Endothelial cell of umbilical vein (primary cell): Measurements from ENCODE around the gene CACNA2D3. TPM values are rescaled to one million over a fixed set of nuclear protein-coding genes. Genes with fewer than 3 reads are reported as not detected.

ENCODE experiments used
- BruUV-seq: library from RNA; stranded (reverse); fragments of 400-500 nt; replicated peaks from 2 replicates; lab custom pipeline; 2021; lab: Mats Ljungman, UMichigan
- CTCF ChIA-PET: fragments of 300-600, 350-600 bp; sonication (Branson Sonifier 250); formaldehyde crosslinking; loops from one replicate; lab custom pipeline; 2021; ENCODE audit warnings: antibody characterized with exemption, inconsistent platforms; lab: Charles Lee
- POLR2A ChIA-PET: fragments of 300-600, 350-600 bp; sonication (Branson Sonifier 250); formaldehyde crosslinking; loops from one replicate; lab custom pipeline; 2021; ENCODE audit warnings: antibody characterized with exemption, inconsistent platforms; lab: Charles Lee
- DNase-seq: peaks from one replicate; pipeline ENCODE4 v3.0.0-alpha.2; 2011; ENCODE audit warnings: low read depth, low spot score
- FAIRE-seq: peaks from 2 replicates; lab custom pipeline; 2011; peaks lifted over from hg19 to GRCh38; lab: Jason Lieb, UNC
- H2AFZ ChIP-seq: 2 replicates; pipeline ENCODE4 v1.6.0; 2012; ENCODE audit warnings: low read depth, low read length, control low read depth, inconsistent platforms
- H3K27ac ChIP-seq: 2 replicates; pipeline ENCODE4 v1.5.1; 2011; ENCODE audit warnings: low read depth, mild to moderate bottlenecking, control low read depth, low read length, moderate library complexity; ENCODE audit not compliant: insufficient read depth
- H3K27me3 ChIP-seq, 2 experiments: 2 replicates each; pipeline versions ENCODE4 v1.6.0 to v1.6.1; 2011; ENCODE audit warnings: low read length in 2 of 2, mixed read lengths in 1 of 2; ENCODE audit not compliant: control insufficient read depth in 2 of 2, insufficient read depth in 2 of 2
- H3K36me3 ChIP-seq, 2 experiments: 2 replicates in 1 of 2; 3 replicates in 1 of 2; pipeline ENCODE4 v1.5.1; 2011; ENCODE audit warnings: low read length in 2 of 2, mild to moderate bottlenecking in 1 of 2, moderate library complexity in 1 of 2; ENCODE audit not compliant: control insufficient read depth in 2 of 2, insufficient read depth in 2 of 2; ENCODE audit errors: extremely low read depth in 1 of 2
- H3K4me1 ChIP-seq: 3 replicates; pipeline ENCODE4 v1.5.1; 2011; ENCODE audit warnings: mild to moderate bottlenecking, low read length; ENCODE audit not compliant: control insufficient read depth, insufficient read depth; ENCODE audit errors: extremely low read depth
- H3K4me2 ChIP-seq: 2 replicates; pipeline ENCODE4 v1.6.1; 2011; ENCODE audit warnings: low read length, control low read depth, mixed read lengths; ENCODE audit not compliant: insufficient read depth
- H3K4me3 ChIP-seq, 3 experiments: fragments of 200-600 bp in 1 of 3; sonication (generic), shearing (Covaris generic) in 1 of 3; replicated peaks in 1 of 3; 2 replicates each; pipeline ENCODE4 v1.5.1; 2011 to 2016; ENCODE audit warnings: control low read depth in 3 of 3, low read length in 3 of 3, mild to moderate bottlenecking in 2 of 3, inconsistent platforms in 1 of 3, low read depth in 1 of 3, moderate library complexity in 1 of 3; ENCODE audit not compliant: insufficient read depth in 1 of 3
- H3K79me2 ChIP-seq: 2 replicates; pipeline ENCODE4 v1.6.0; 2012; ENCODE audit warnings: low read length, inconsistent platforms; ENCODE audit not compliant: control insufficient read depth, insufficient read depth
- H3K9ac ChIP-seq: replicated peaks from 2 replicates; pipeline ENCODE3; 2011; ENCODE audit warnings: low read length, control low read depth; ENCODE audit not compliant: insufficient read depth; ENCODE audit errors: extremely low read depth
- H3K9me1 ChIP-seq: replicated peaks from 3 replicates; pipeline ENCODE4 v1.6.0; 2011; ENCODE audit warnings: mild to moderate bottlenecking, low read length; ENCODE audit not compliant: control insufficient read depth, insufficient read depth; ENCODE audit errors: extremely low read depth
- H3K9me3 ChIP-seq: replicated peaks from 2 replicates; pipeline ENCODE4 v1.5.1; 2012; ENCODE audit warnings: low read length, inconsistent platforms; ENCODE audit not compliant: control insufficient read depth, insufficient read depth
- H4K20me1 ChIP-seq: replicated peaks from 2 replicates; pipeline ENCODE3; 2011; ENCODE audit warnings: mild to moderate bottlenecking, low read length; ENCODE audit not compliant: control insufficient read depth, insufficient read depth; ENCODE audit errors: extremely low read depth
- EZH2 ChIP-seq: IDR thresholded peaks from 2 replicates; pipeline ENCODE4 v1.6.1; 2012; ENCODE audit warnings: borderline replicate concordance, low read depth, mild to moderate bottlenecking, moderate library complexity, low read length, inconsistent platforms; ENCODE audit not compliant: severe bottlenecking
- FOS ChIP-seq: IDR thresholded peaks from 2 replicates; pipeline ENCODE4 v1.6.1; 2011; ENCODE audit warnings: mild to moderate bottlenecking, low read length, moderate library complexity, borderline replicate concordance; ENCODE audit not compliant: insufficient read depth
- POLR2A ChIP-seq: IDR thresholded peaks from 2 replicates; pipeline ENCODE4 v1.6.1; 2012; ENCODE audit warnings: low read depth, mild to moderate bottlenecking, control low read depth, low read length
- POLR2AphosphoS5 ChIP-seq: IDR thresholded peaks from 2 replicates; pipeline ENCODE4 v1.6.1; 2012; ENCODE audit warnings: low read depth, mild to moderate bottlenecking, control low read depth, low read length, moderate library complexity; ENCODE audit not compliant: insufficient read depth
- dilution Hi-C: fragments of 300-500 bp; cut with MboI; formaldehyde crosslinking; loops from one replicate; pipeline ENCODE4 v1.15.0; 2019; ENCODE audit warnings: low sequenced_read_pairs; ENCODE audit not compliant: extremely low pct_ligation_motif_present
- intact Hi-C: fragments of 100-400 bp; cut with micrococcal nuclease; formaldehyde crosslinking; loops from one replicate; pipeline ENCODE4 v1.10.0; 2022
- polyA plus RNA-seq, 4 experiments: library from polyadenylated mRNA; depleted of rRNA in 3 of 4; stranded (reverse) in 3 of 4; unstranded in 1 of 4; fragments of >200 nt; gene quantifications; 2 replicates each; pipeline versions ENCODE4 v1.2.1 to v1.2.3, GENCODE V29; 2011 to 2012; ENCODE audit warnings: missing spikeins in 1 of 4
- total RNA-seq: library from RNA; stranded (reverse); gene quantifications from 2 replicates; pipeline ENCODE4 v1.2.3, GENCODE V29; 2021
- TF ChIP-seq, protein P1 (sequence below), 2 donors: IDR thresholded peaks; 1 replicate in 1 of 2; 2 replicates in 1 of 2; pipeline ENCODE4 v1.5.1; 2011; ENCODE audit warnings: low read length in 2 of 2, mild to moderate bottlenecking in 2 of 2, moderate library complexity in 2 of 2, control low read depth in 1 of 2, inconsistent platforms in 1 of 2, low read depth in 1 of 2; ENCODE audit not compliant: insufficient read depth in 1 of 2; ENCODE audit errors: extremely low read depth in 1 of 2

The CACNA2D3 gene
- total and polyA plus RNA-seq, 2 donors (not counting 3 experiments of a cell fraction or from before 2014, with no cell fraction given): not detected

DNA sequence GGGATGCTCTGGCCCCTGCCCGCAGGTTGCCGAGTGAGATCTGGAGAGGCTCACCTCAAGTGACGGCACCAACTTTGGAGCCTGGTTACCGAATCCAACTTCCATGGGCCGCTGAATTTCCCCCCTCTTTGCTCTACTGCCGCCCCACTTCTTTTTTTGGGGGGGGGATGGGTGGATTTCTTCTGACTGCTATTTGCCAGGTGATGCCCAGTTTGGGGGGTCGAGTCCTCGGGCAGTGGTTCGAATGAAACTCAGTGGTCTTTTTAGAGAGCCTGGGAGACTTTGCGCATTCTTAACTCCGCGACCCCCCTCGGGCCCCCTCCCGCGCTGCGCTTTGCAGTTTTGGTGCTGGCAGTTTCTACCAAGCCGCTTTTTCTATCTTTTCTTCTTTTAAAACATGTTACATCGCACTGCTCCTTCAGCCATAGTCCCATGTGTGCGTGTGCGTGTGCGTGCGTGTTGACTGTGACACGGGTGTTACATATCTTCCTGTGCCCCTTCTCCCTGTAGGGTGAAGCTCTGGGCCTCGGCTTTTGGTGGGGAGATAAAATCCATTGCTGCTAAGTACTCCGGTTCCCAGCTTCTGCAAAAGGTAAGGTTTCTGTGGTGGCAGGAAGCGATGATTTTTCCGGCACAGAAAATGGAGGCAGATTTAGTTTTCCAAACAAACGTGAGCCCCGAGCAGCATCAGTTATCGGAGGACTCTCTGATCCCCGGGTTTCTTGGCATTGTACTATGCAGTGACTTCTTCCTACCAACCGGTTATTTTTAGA, 837 bp downstream of the CACNA2D3 start:
- CTCF ChIA-PET: no interaction called here
- BruUV-seq: no TSS peak
- intact Hi-C loops: no loop called here

DNA sequence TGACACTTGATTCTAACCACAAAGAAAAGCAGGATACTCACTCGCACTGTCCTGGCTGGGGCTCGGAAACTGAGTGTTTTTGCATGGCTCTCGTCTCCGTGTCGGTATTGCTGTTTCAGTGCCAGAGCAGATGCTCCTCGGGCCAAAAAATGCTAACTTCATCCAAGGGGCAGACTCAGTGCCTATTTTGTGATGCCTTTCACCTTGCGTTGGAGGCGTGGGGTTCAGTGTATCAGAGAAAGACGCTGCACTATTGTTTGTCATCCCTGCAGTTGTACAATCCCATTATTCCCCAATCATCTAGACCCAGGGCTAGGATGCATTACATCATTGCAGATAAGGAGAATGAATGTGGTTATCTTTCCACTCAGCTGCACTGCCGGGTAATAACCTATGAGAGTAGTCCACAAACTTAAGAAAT, 1.4 kb downstream of the CACNA2D3 start:
- no TSS peak for BruUV-seq
- dilution Hi-C loops (no loop called here), intact Hi-C loops (no loop called here)
- Histone ChIP-seq H3K4me1 (no peaks in the 10 kb centered on the region), H3K36me3 (no peaks in the 10 kb centered on the region), H4K20me1 (no peaks in the 10 kb centered on the region), H3K9me3 (no peaks in the 10 kb centered on the region), H3K27me3 (peaks cover 29 to 37% of the 10 kb centered on the region in 2 experiments), H3K27ac (no peak overlapping the region), H3K9ac (no peak overlapping the region), H3K79me2 (no peaks in the 10 kb centered on the region), H3K4me3 (no peak overlapping the region), H2AFZ (no peak overlapping the region), H3K4me2 (no peak overlapping the region), H3K9me1 (no peaks in the 10 kb centered on the region)
- POLR2A ChIA-PET: no interaction called here
- no peak for FAIRE-seq
- TF ChIP-seq, protein P1, sequence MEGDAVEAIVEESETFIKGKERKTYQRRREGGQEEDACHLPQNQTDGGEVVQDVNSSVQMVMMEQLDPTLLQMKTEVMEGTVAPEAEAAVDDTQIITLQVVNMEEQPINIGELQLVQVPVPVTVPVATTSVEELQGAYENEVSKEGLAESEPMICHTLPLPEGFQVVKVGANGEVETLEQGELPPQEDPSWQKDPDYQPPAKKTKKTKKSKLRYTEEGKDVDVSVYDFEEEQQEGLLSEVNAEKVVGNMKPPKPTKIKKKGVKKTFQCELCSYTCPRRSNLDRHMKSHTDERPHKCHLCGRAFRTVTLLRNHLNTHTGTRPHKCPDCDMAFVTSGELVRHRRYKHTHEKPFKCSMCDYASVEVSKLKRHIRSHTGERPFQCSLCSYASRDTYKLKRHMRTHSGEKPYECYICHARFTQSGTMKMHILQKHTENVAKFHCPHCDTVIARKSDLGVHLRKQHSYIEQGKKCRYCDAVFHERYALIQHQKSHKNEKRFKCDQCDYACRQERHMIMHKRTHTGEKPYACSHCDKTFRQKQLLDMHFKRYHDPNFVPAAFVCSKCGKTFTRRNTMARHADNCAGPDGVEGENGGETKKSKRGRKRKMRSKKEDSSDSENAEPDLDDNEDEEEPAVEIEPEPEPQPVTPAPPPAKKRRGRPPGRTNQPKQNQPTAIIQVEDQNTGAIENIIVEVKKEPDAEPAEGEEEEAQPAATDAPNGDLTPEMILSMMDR (IDR thresholded peaks at IDR 0.05; ENCODE audit: extremely low read depth in 1 of 2, insufficient read depth in 1 of 2, low read depth in 1 of 2, low read length in 2 of 2): no peak
- TF ChIP-seq FOS (no peak), POLR2AphosphoS5 (no peak)
- CTCF ChIA-PET: no interaction called here
- no peak for DNase-seq

More for the DNA sequence above, 837 bp downstream of the CACNA2D3 start:
- TF ChIP-seq POLR2A: no peak
- peak; percentile 76 for TF ChIP-seq EZH2
- no peaks in the 10 kb centered on the region for H3K4me1 ChIP-seq
- FAIRE-seq (no peak), DNase-seq (no peak)
- H3K9ac ChIP-seq: no peak overlapping the region
- no peaks in the 10 kb centered on the region for H3K9me1 ChIP-seq
- no peaks in the 10 kb centered on the region for H3K36me3 ChIP-seq
- POLR2A ChIA-PET: no interaction called here
- dilution Hi-C loops: no loop called here
- H2AFZ ChIP-seq: no peak overlapping the region
- H3K4me2 ChIP-seq: no peak overlapping the region
- no peak overlapping the region for H3K4me3 ChIP-seq
- no peaks in the 10 kb centered on the region for H3K79me2 ChIP-seq
- no peaks in the 10 kb centered on the region for H4K20me1 ChIP-seq
- no peaks in the 10 kb centered on the region for H3K9me3 ChIP-seq
- H3K27ac ChIP-seq: no peak overlapping the region
- peaks cover 29 to 37% of the 10 kb centered on the region in 2 experiments for H3K27me3 ChIP-seq
